Mammary epithelial cell (primary cell): ENCODE results near the gene COL24A1.

ENCODE experiments used
- EZH2 ChIP-seq: IDR thresholded peaks from 2 replicates; pipeline ENCODE4 v1.6.1; 2012; ENCODE audit warnings: low read length, inconsistent platforms, borderline replicate concordance
- TF ChIP-seq, protein P1 (sequence below), 2 donors: IDR thresholded peaks in 1 of 2; conservative IDR thresholded peaks in 1 of 2; 2 replicates each; pipeline ENCODE4 v1.5.1; 2011 to 2012; ENCODE audit warnings: inconsistent platforms in 2 of 2, low read length in 2 of 2, mild to moderate bottlenecking in 2 of 2, control low read depth in 1 of 2, low read depth in 1 of 2; ENCODE audit not compliant: insufficient read depth in 1 of 2; ENCODE audit errors: extremely low read depth in 1 of 2

DNA sequence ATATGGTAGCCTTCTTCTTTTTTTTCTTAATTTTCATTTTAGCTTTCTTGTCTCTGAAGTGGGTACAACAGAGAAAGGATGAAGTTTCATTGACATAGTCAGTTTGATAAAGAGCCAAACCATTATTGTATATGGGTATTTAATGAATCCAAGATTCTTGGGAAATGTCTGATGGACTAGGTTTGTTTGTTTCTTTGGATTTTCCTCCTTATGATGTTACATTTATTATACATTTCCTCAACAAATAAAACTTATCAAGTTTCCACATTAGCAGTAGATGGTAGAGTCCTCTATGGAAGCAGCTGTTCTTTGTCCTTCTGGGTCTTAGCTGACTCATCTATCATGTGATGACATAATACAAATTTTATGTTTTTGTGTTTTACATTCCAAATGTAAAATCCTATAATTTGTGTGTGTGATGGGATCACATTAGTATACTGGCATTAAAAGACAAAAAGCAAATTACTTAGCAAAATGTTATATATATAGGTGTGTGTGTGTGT is 6.0 kb downstream of the COL24A1 start:
- TF ChIP-seq, protein P1, sequence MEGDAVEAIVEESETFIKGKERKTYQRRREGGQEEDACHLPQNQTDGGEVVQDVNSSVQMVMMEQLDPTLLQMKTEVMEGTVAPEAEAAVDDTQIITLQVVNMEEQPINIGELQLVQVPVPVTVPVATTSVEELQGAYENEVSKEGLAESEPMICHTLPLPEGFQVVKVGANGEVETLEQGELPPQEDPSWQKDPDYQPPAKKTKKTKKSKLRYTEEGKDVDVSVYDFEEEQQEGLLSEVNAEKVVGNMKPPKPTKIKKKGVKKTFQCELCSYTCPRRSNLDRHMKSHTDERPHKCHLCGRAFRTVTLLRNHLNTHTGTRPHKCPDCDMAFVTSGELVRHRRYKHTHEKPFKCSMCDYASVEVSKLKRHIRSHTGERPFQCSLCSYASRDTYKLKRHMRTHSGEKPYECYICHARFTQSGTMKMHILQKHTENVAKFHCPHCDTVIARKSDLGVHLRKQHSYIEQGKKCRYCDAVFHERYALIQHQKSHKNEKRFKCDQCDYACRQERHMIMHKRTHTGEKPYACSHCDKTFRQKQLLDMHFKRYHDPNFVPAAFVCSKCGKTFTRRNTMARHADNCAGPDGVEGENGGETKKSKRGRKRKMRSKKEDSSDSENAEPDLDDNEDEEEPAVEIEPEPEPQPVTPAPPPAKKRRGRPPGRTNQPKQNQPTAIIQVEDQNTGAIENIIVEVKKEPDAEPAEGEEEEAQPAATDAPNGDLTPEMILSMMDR (conservative IDR thresholded peaks at IDR 0.05 in 1 of 2, IDR thresholded peaks at IDR 0.05 in 1 of 2; ENCODE audit: extremely low read depth in 1 of 2, insufficient read depth in 1 of 2, low read depth in 1 of 2, low read length in 2 of 2): no peak
- TF ChIP-seq EZH2: no peak
